HepG2 (cell line): Measurements from ENCODE around the gene ECT2. TPM values are rescaled to one million over a fixed set of nuclear protein-coding genes. Genes with fewer than 3 reads are reported as not detected.
A peak's percentile ranks its signal among the peaks of the same experiment; 100 is the strongest.

Experiments used
- GABPB1 ChIP-seq: IDR thresholded peaks from 2 replicates; pipeline ENCODE4 v1.6.1; 2016; ENCODE audit warnings: mild to moderate bottlenecking, missing genetic modification reagents, moderate library complexity, missing compliant biosample characterization
- GATAD1 ChIP-seq: IDR thresholded peaks from 2 replicates; pipeline ENCODE4 v1.6.1; 2016; ENCODE audit warnings: missing genetic modification reagents, missing compliant biosample characterization
- MBNL3 ChIP-seq: fragments of 250-450 bp; sonication (Bioruptor Pico); conservative IDR thresholded peaks from 2 replicates; pipeline ENCODE4 v1.8.0; 2022; ENCODE audit warnings: mild to moderate bottlenecking, inconsistent platforms
- MIXL1 ChIP-seq: IDR thresholded peaks from 2 replicates; pipeline ENCODE4 v1.6.1; 2016
- NCOR1 ChIP-seq: fragments of 200-600 bp; sonication (generic); IDR thresholded peaks from 2 replicates; pipeline ENCODE4 v1.7.0; 2017; ENCODE audit warnings: antibody characterized with exemption, low read length, borderline replicate concordance
- NFE2L2 ChIP-seq: fragments of 150-350 bp; IDR thresholded peaks from 2 replicates; pipeline ENCODE4 v1.6.1; 2014; ENCODE audit warnings: low read length
- NRL ChIP-seq: sonication (generic); formaldehyde crosslinking; IDR thresholded peaks from 2 replicates; pipeline ENCODE4 v1.5.0; 2020; ENCODE audit warnings: missing genetic modification reagents, mild to moderate bottlenecking, moderate library complexity, borderline replicate concordance
- ONECUT2 ChIP-seq: sonication (generic); formaldehyde crosslinking; IDR thresholded peaks from 2 replicates; pipeline ENCODE4 v1.4.0; 2020; ENCODE audit warnings: missing genetic modification reagents
- PPARG ChIP-seq: conservative IDR thresholded peaks from 2 replicates; pipeline ENCODE4 v1.6.1; 2016; ENCODE audit warnings: missing biosample characterization, missing genetic modification reagents
- RCOR2 ChIP-seq: IDR thresholded peaks from 2 replicates; pipeline ENCODE4 v1.6.1; 2016; ENCODE audit warnings: missing biosample characterization, missing genetic modification reagents
- SP2 ChIP-seq: sonication (generic); formaldehyde crosslinking; IDR thresholded peaks from 2 replicates; pipeline ENCODE4 v1.5.1; 2020; ENCODE audit warnings: mild to moderate bottlenecking, missing genetic modification reagents
- SP4 ChIP-seq: sonication (generic); formaldehyde crosslinking; IDR thresholded peaks from 2 replicates; pipeline ENCODE4 v1.8.1; 2023; ENCODE audit warnings: mild to moderate bottlenecking, missing genetic modification reagents
- TARDBP ChIP-seq: sonication (generic); formaldehyde crosslinking; IDR thresholded peaks from 2 replicates; pipeline ENCODE4 v1.8.0; 2022; ENCODE audit warnings: mild to moderate bottlenecking, missing genetic modification reagents
- TBX2 ChIP-seq: sonication (generic); formaldehyde crosslinking; IDR thresholded peaks from 2 replicates; pipeline ENCODE4 v1.5.0; 2020; ENCODE audit warnings: missing genetic modification reagents, mild to moderate bottlenecking, borderline replicate concordance
- U2AF1 ChIP-seq: fragments of 200-400 bp; formaldehyde crosslinking; optimal IDR thresholded peaks from 2 replicates; pipeline ENCODE3; 2017; ENCODE audit warnings: mild to moderate bottlenecking, low read depth, low read length
- ZNF235 ChIP-seq: sonication (generic); formaldehyde crosslinking; IDR thresholded peaks from 2 replicates; pipeline ENCODE4 v1.8.1; 2023; ENCODE audit warnings: mild to moderate bottlenecking, missing genetic modification reagents, borderline replicate concordance
- ZNF263 ChIP-seq: sonication (generic); formaldehyde crosslinking; IDR thresholded peaks from 2 replicates; pipeline ENCODE4 v1.4.0; 2020; ENCODE audit warnings: missing genetic modification reagents
- ZNF30 ChIP-seq: sonication (generic); formaldehyde crosslinking; IDR thresholded peaks from 2 replicates; pipeline ENCODE4 v1.5.0; 2020; ENCODE audit warnings: mild to moderate bottlenecking, missing genetic modification reagents
- ZNF331 ChIP-seq: sonication (generic); formaldehyde crosslinking; IDR thresholded peaks from 2 replicates; pipeline ENCODE4 v1.4.0; 2020; ENCODE audit warnings: missing genetic modification reagents
- polyA plus RNA-seq, 8 experiments: library from polyadenylated mRNA; depleted of rRNA in 3 of 8; stranded (reverse) in 7 of 8; unstranded in 1 of 8; fragments of >200 nt; fragmentation: Illumina TruSeq in 4 of 8; extraction: Trizol in 4 of 8; gene quantifications; 2 replicates each; pipeline versions ENCODE4 v1.2.1 to v1.2.3, GENCODE V29; 2011 to 2016; ENCODE audit warnings: low read depth in 4 of 8, missing spikeins in 1 of 8, mixed read lengths in 1 of 8; ENCODE audit not compliant: insufficient read depth in 1 of 8
- total RNA-seq, 5 experiments: library from RNA; depleted of rRNA; stranded (reverse); fragments of >200 nt; fragmentation: Illumina TruSeq; extraction: Trizol; gene quantifications; 2 replicates each; pipeline ENCODE4 v1.2.3, GENCODE V29; 2016; ENCODE audit warnings: low read depth in 1 of 5
- TF ChIP-seq, protein P1 (sequence below): sonication (generic); formaldehyde crosslinking; IDR thresholded peaks from 2 replicates; pipeline ENCODE4 v1.5.0; 2020; ENCODE audit warnings: mild to moderate bottlenecking, missing genetic modification reagents
- TF ChIP-seq, protein P2 (sequence below): sonication (generic); formaldehyde crosslinking; IDR thresholded peaks from 2 replicates; pipeline ENCODE4 v1.9.0; 2021; ENCODE audit warnings: missing genetic modification reagents, mild to moderate bottlenecking, borderline replicate concordance
- TF ChIP-seq, protein P3 (sequence below): sonication (generic); formaldehyde crosslinking; conservative IDR thresholded peaks from 2 replicates; pipeline ENCODE4 v1.4.0; 2020; ENCODE audit warnings: mild to moderate bottlenecking, missing genetic modification reagents, moderate library complexity
- TF ChIP-seq, protein P4 (sequence below): sonication (generic); formaldehyde crosslinking; IDR thresholded peaks from 2 replicates; pipeline ENCODE4 v1.4.0; 2020; ENCODE audit warnings: missing genetic modification reagents

ECT2 gene
- total and polyA plus RNA-seq, 2 of the 13 experiments (the other 11 are each of a cell fraction or from before 2014, with no cell fraction given), result 21.6 to 52.0 TPM

DNA sequence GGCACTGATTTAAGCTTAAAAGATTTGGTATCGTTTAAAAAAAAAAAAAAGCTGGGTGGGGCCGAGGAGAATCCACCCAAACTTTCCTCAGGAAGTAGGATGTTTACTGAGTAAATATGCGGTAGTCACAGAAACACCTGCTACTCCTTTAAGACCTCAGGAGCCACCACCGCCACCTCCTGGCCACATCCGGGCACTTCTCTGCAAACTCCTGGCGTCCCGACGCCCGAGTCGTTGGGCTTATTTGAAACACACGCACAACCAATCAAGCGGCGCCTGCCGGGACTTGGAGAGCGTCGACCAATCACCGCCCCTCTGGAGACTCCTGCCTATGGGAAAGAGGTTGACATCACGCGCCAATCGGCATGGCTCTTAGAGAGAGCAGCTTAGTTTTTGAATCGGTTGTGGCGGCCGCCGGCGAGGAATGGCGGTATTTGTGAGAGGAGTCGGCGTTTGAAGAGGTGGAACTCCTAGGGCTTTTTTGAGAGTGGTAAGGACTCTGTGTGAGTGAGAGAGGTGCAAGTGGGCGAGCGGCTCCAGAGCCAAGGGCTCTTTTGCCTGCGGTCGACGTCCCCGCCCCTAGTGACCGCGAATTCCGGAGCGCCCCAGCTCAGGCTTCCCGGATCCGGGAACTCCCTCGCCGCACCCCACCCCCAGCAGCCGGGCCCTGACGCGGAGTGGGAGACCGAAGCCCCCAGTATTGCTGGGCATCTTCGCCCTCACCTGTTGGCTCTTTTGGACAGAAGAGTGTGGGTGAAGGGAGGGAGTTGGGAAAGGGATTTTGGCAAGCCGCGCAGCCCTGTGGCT lies at the start of gene ECT2 (continued):
- TF ChIP-seq, protein P1, sequence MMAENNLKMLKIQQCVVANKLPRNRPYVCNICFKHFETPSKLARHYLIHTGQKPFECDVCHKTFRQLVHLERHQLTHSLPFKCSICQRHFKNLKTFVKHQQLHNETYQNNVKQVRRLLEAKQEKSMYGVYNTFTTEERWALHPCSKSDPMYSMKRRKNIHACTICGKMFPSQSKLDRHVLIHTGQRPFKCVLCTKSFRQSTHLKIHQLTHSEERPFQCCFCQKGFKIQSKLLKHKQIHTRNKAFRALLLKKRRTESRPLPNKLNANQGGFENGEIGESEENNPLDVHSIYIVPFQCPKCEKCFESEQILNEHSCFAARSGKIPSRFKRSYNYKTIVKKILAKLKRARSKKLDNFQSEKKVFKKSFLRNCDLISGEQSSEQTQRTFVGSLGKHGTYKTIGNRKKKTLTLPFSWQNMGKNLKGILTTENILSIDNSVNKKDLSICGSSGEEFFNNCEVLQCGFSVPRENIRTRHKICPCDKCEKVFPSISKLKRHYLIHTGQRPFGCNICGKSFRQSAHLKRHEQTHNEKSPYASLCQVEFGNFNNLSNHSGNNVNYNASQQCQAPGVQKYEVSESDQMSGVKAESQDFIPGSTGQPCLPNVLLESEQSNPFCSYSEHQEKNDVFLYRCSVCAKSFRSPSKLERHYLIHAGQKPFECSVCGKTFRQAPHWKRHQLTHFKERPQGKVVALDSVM (CRISPR knock-in tag), result no peak
- no peak for TF ChIP-seq NCOR1
- no peak for TF ChIP-seq NFE2L2
- TF ChIP-seq ONECUT2, result no peak
- TF ChIP-seq NRL (CRISPR knock-in tag), result 0 out of 2 replicates have a peak, but pooled peaks have one; percentile 55
- TF ChIP-seq ZNF331, result 0 out of 2 replicates have a peak, but pooled peaks have one; percentile 8
- no peak for TF ChIP-seq ZNF263 (CRISPR knock-in tag)
- TF ChIP-seq ZNF30, result no peak
- TF ChIP-seq RCOR2 (CRISPR knock-in tag), result peak; percentile 51
- TF ChIP-seq, protein P2, sequence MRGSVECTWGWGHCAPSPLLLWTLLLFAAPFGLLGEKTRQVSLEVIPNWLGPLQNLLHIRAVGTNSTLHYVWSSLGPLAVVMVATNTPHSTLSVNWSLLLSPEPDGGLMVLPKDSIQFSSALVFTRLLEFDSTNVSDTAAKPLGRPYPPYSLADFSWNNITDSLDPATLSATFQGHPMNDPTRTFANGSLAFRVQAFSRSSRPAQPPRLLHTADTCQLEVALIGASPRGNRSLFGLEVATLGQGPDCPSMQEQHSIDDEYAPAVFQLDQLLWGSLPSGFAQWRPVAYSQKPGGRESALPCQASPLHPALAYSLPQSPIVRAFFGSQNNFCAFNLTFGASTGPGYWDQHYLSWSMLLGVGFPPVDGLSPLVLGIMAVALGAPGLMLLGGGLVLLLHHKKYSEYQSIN (CRISPR knock-in tag), result no peak
- TF ChIP-seq SP2 (CRISPR knock-in tag), result peak; percentile 67
- TF ChIP-seq GABPB1, result peak; percentile 57
- peak; percentile 43 for TF ChIP-seq U2AF1
- peak; percentile 83 for TF ChIP-seq GATAD1 (CRISPR knock-in tag)
- TF ChIP-seq TARDBP (CRISPR knock-in tag), result no peak
- TF ChIP-seq, protein P3, sequence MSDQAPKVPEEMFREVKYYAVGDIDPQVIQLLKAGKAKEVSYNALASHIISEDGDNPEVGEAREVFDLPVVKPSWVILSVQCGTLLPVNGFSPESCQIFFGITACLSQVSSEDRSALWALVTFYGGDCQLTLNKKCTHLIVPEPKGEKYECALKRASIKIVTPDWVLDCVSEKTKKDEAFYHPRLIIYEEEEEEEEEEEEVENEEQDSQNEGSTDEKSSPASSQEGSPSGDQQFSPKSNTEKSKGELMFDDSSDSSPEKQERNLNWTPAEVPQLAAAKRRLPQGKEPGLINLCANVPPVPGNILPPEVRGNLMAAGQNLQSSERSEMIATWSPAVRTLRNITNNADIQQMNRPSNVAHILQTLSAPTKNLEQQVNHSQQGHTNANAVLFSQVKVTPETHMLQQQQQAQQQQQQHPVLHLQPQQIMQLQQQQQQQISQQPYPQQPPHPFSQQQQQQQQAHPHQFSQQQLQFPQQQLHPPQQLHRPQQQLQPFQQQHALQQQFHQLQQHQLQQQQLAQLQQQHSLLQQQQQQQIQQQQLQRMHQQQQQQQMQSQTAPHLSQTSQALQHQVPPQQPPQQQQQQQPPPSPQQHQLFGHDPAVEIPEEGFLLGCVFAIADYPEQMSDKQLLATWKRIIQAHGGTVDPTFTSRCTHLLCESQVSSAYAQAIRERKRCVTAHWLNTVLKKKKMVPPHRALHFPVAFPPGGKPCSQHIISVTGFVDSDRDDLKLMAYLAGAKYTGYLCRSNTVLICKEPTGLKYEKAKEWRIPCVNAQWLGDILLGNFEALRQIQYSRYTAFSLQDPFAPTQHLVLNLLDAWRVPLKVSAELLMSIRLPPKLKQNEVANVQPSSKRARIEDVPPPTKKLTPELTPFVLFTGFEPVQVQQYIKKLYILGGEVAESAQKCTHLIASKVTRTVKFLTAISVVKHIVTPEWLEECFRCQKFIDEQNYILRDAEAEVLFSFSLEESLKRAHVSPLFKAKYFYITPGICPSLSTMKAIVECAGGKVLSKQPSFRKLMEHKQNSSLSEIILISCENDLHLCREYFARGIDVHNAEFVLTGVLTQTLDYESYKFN (CRISPR knock-in tag), result peak; percentile 74
- TF ChIP-seq, protein P4, sequence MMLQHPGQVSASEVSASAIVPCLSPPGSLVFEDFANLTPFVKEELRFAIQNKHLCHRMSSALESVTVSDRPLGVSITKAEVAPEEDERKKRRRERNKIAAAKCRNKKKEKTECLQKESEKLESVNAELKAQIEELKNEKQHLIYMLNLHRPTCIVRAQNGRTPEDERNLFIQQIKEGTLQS (CRISPR knock-in tag), result no peak
- TF ChIP-seq MBNL3 (CRISPR knock-in tag), result no peak
- peak; percentile 50; the same call in 1 of the 2 replicates for TF ChIP-seq TBX2
- peak; percentile 64; the same call in 1 of the 2 replicates for TF ChIP-seq MIXL1 (CRISPR knock-in tag)
- TF ChIP-seq SP4, result peak; percentile 16; the same call in 1 of the 2 replicates
- no peak for TF ChIP-seq PPARG
- TF ChIP-seq ZNF235 (CRISPR knock-in tag), result no peak
